Esophagus squamous epithelium (tissue), 5 donors: Measurements from ENCODE around the gene JAZF1. TPM values are rescaled to one million over a fixed set of nuclear protein-coding genes. Genes with fewer than 3 reads are reported as not detected.

Experiments used
- DNase-seq: peaks from one replicate; lab custom pipeline; 2025; lab: John Stamatoyannopoulos, UW
- H3K27ac ChIP-seq, 4 donors: fragments of 200-600 bp; sonication (generic); one replicate each; pipeline ENCODE4 v1.5.1; 2016 to 2019; ENCODE audit warnings: mild to moderate bottlenecking in 1 of 4
- H3K27me3 ChIP-seq, 4 donors: fragments of 200-600 bp; sonication (generic); 1 replicate in 3 of 4; 2 replicates in 1 of 4; pipeline versions ENCODE4 v1.5.1 to v1.6.0; 2017 to 2021; ENCODE audit warnings: antibody characterized with exemption in 1 of 4
- H3K36me3 ChIP-seq, 3 donors: fragments of 200-600 bp; sonication (generic); one replicate each; pipeline ENCODE4 v1.5.1; 2016 to 2019
- H3K4me1 ChIP-seq, 3 donors: fragments of 200-600 bp; sonication (generic); one replicate each; pipeline ENCODE4 v1.5.1; 2017 to 2019
- H3K4me3 ChIP-seq, 4 donors: fragments of 200-600 bp; sonication (generic); 1 replicate in 3 of 4; 2 replicates in 1 of 4; pipeline ENCODE4 v1.5.1; 2016 to 2019; ENCODE audit warnings: mild to moderate bottlenecking in 2 of 4, moderate library complexity in 1 of 4
- H3K9me3 ChIP-seq, 3 donors: fragments of 200-600 bp; sonication (generic); one replicate each; pipeline ENCODE4 v1.5.1; 2016 to 2019
- CTCF ChIP-seq, 6 experiments: fragments of 450-650 bp in 4 of 6; fragments of 200-600 bp in 2 of 6; sonication (generic) in 2 of 6; IDR thresholded peaks; one replicate each; pipeline ENCODE4 v1.5.1; 2016 to 2019; ENCODE audit warnings: antibody characterized with exemption in 6 of 6, mild to moderate bottlenecking in 4 of 6, moderate library complexity in 4 of 6
- POLR2A ChIP-seq, 4 donors: fragments of 450-650 bp; IDR thresholded peaks; one replicate each; pipeline ENCODE4 v1.6.1; 2017; ENCODE audit warnings: antibody characterized with exemption in 4 of 4, mild to moderate bottlenecking in 4 of 4, moderate library complexity in 3 of 4
- WGBS, 2 donors: methylation state at CpG; one replicate each; pipeline ENCODE4 v1.1.5; 2018; 5-methylcytosine and 5-hydroxymethylcytosine counted together
- intact Hi-C: fragments of 100-400 bp; cut with DNase I; formaldehyde crosslinking; loops from one replicate; pipeline ENCODE4 v1.15.0; 2022
- total RNA-seq, 4 donors: library from RNA; depleted of rRNA; stranded (reverse); fragments of >200 nt; gene quantifications; one replicate each; pipeline ENCODE4 v1.1.0, GENCODE V29; 2016
- donor health status: DM: yes; HTN: yes; CAD: no.

The JAZF1 gene
- total RNA-seq, 4 donors from 2014 or later = 1.3 to 8.6 (median 2.0) TPM

- no peak overlapping the region for H3K27ac ChIP-seq
- H3K4me1 ChIP-seq = no peaks in the 10 kb centered on the region
- H3K9me3 ChIP-seq = no peaks in the 10 kb centered on the region
- TF ChIP-seq POLR2A (IDR thresholded peaks at IDR 0.05) (no peak), CTCF (IDR thresholded peaks at IDR 0.05) (no peak)
- DNase-seq = no peak
- no peaks in the 10 kb centered on the region for H3K36me3 ChIP-seq
- peaks cover 0 to 7% (median 0%) of the 10 kb centered on the region in 4 donors for H3K27me3 ChIP-seq
- 69 to 71% methylated on average over 2 of the region's 2 CpGs for WGBS, 2 donors
- intact Hi-C loops = no loop called here
- H3K4me3 ChIP-seq = no peak overlapping the region
These were observed 27.9 kb upstream of the JAZF1 start for GRCh38 chr7:28208506-28208905.

GRCh38 chr7:28207486-28208158 lies 27.0 kb upstream of the JAZF1 start:
- H3K9me3 ChIP-seq = no peaks in the 10 kb centered on the region
- no peaks in the 10 kb centered on the region for H3K27me3 ChIP-seq
- no peaks in the 10 kb centered on the region for H3K4me1 ChIP-seq
- H3K4me3 ChIP-seq = no peak overlapping the region
- H3K27ac ChIP-seq = no peak overlapping the region
- WGBS, 2 donors = 77 to 82% methylated on average over 1 of the region's 1 CpG
- intact Hi-C loops = no loop called here
- TF ChIP-seq CTCF (IDR thresholded peaks at IDR 0.05) (no peak), POLR2A (IDR thresholded peaks at IDR 0.05) (no peak)
- DNase-seq = no peak
- no peaks in the 10 kb centered on the region for H3K36me3 ChIP-seq

- H3K27me3 ChIP-seq = peaks cover 0 to 12% (median 0%) of the 10 kb centered on the region in 4 donors
- intact Hi-C loops = no loop called here
- H3K4me3 ChIP-seq = no peak overlapping the region
- H3K9me3 ChIP-seq = no peaks in the 10 kb centered on the region
- no peak for TF ChIP-seq POLR2A (IDR thresholded peaks at IDR 0.05)
- no peak for TF ChIP-seq CTCF (IDR thresholded peaks at IDR 0.05)
- H3K4me1 ChIP-seq = no peaks in the 10 kb centered on the region
- DNase-seq = no peak
- H3K27ac ChIP-seq = no peak overlapping the region
- no peaks in the 10 kb centered on the region for H3K36me3 ChIP-seq
- 89 to 93% methylated on average over 3 of the region's 3 CpGs for WGBS, 2 donors
These were observed 24.9 kb upstream of the JAZF1 start for GRCh38 chr7:28205506-28205905.

- H3K4me1 ChIP-seq = no peaks in the 10 kb centered on the region
- no peak for TF ChIP-seq POLR2A (IDR thresholded peaks at IDR 0.05)
- TF ChIP-seq CTCF (IDR thresholded peaks at IDR 0.05) = no peak
- intact Hi-C loops = no loop called here
- DNase-seq = no peak
- no peak overlapping the region for H3K4me3 ChIP-seq
- H3K27ac ChIP-seq = no peak overlapping the region
- H3K36me3 ChIP-seq = no peaks in the 10 kb centered on the region
- H3K9me3 ChIP-seq = no peaks in the 10 kb centered on the region
- peaks cover 0 to 14% (median 0%) of the 10 kb centered on the region in 4 donors for H3K27me3 ChIP-seq
- WGBS, 2 donors = 81 to 89% methylated on average over 5 of the region's 5 CpGs
These were observed 23.1 kb upstream of the JAZF1 start for GRCh38 chr7:28203508-28204240.

GRCh38 chr7:28202222-28202621 lies 21.6 kb upstream of the JAZF1 start:
- Histone ChIP-seq H3K4me1 (no peaks in the 10 kb centered on the region), H3K4me3 (no peak overlapping the region), H3K9me3 (no peaks in the 10 kb centered on the region), H3K27me3 (peaks cover 0 to 14% (median 0%) of the 10 kb centered on the region in 4 donors), H3K27ac (no peak overlapping the region), H3K36me3 (no peaks in the 10 kb centered on the region)
- DNase-seq = no peak
- TF ChIP-seq CTCF (IDR thresholded peaks at IDR 0.05) (no peak), POLR2A (IDR thresholded peaks at IDR 0.05) (no peak)
- 86 to 94% methylated on average over 9 of the region's 9 CpGs for WGBS, 2 donors
- intact Hi-C loops = no loop called here
